Epithelial cell of esophagus (primary cell): ENCODE measurements around the gene MICAL3.

ENCODE experiments used
- DNase-seq: peaks from one replicate; pipeline ENCODE4 v3.0.0; 2010; ENCODE audit warnings: low read depth
- H3K4me3 ChIP-seq: 2 replicates; pipeline ENCODE4 v1.5.1; 2011; ENCODE audit warnings: mild to moderate bottlenecking, low read length, control low read depth
- CTCF ChIP-seq: IDR thresholded peaks from 2 replicates; pipeline ENCODE4 v1.5.1; 2011; ENCODE audit warnings: low read depth, mild to moderate bottlenecking, low read length, control low read depth, inconsistent platforms; ENCODE audit not compliant: insufficient read depth; ENCODE audit errors: missing control alignments

MICAL3 gene

GRCh38 chr22:17968126-17968525 lies 56.2 kb downstream of the MICAL3 start:
- no peak for TF ChIP-seq CTCF

DNA sequence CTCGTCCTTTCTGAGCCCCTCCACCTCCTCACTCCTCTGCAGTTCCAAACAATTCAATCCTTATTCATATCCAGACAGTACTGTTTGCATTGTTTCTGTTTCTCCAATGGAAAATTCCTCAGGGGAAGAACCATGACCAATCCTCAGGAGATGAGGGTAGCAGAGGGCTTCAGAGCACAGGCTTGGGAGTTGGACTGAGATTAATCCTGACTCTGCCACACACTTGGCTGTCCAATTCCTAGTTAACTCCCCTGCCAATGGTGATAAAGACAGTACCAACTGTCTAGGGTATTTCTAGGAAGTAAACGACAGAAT lies 58.0 kb downstream of the MICAL3 start:
- no peak for DNase-seq
- H3K4me3 ChIP-seq: no peak overlapping the region
- TF ChIP-seq CTCF: no peak

More at GRCh38 chr22:17968126-17968525, 56.2 kb downstream of the MICAL3 start:
- no peak for DNase-seq
- no peak overlapping the region for H3K4me3 ChIP-seq

DNA sequence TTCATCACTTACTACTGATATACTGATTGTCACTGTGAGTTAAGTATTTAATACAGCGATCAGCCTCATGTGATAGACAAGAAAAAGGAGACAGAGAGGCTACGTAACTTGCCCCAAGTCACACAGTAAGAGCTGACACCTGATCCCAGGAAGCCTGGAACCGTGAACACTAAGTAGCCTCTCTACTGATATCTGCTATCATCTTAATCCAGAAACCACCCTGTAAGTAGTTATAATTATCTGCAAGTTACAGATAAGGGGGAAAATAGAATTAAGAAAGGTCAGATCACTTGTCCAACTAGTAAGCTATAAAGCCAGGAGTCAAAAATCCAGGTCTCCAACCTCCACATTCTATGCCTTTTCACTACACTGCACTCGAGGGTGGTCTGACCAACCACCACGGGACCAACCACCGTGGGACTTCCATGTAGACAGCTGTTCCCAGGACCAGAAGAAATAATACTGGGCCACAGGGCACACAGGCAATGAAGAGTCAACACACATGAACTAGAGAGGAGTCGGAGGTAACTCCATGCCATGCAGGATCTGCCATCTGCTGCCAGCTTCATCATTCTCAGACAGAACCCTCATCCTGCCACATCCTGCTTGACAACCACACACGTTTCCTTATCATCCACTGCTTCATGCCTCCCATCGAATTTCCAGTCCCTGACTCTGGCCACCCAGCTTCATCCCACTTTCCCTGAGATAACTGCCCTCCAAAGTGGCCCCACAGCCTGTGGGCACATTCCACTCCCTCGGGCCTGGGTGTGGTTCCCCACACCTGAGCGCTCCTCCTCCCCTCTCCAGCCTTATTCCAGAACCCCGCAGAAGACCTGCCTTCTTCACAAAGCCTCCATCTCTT lies 58.6 kb downstream of the MICAL3 start:
- no peak overlapping the region for H3K4me3 ChIP-seq
- no peak for DNase-seq
- TF ChIP-seq CTCF: no peak

- no peak for DNase-seq
- H3K4me3 ChIP-seq: no peak overlapping the region
- no peak for TF ChIP-seq CTCF
These were observed 59.7 kb downstream of the MICAL3 start for GRCh38 chr22:17964643-17965042.

DNA sequence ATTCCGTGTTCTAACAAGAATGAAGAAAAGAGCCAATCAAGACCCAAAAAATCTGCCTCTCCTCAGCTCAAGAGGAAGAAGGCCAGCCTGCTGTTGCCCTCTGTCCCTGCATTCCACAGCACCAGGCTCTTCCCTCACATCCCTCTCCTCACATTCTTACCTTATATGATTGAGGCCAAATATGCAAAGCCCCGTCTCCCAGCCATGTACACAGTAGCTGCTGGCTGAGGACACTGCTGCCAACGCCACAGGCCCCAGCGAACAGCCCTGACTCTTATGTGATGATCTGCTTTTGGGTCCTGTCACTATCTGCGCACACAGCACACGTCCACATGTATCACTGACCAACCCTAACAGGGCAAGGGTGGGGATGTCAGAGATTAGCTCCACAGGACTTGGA lies 60.2 kb downstream of the MICAL3 start:
- TF ChIP-seq CTCF: no peak
- no peak for DNase-seq
- H3K4me3 ChIP-seq: no peak overlapping the region

- TF ChIP-seq CTCF: no peak
- DNase-seq: no peak
- no peak overlapping the region for H3K4me3 ChIP-seq
These were observed 61.3 kb downstream of the MICAL3 start for GRCh38 chr22:17963015-17963414.

- no peak for TF ChIP-seq CTCF
- no peak for DNase-seq
These were observed 62.2 kb downstream of the MICAL3 start for GRCh38 chr22:17962168-17962567.

More at GRCh38 chr22:17962168-17962567, 62.2 kb downstream of the MICAL3 start:
- H3K4me3 ChIP-seq: no peak overlapping the region
